Activated CD4-positive, alpha-beta T cell treated with anti-CD3 and anti-CD28 coated beads, Interleukin-2, amount 50 U/mL, for 1 hour (primary cell): ENCODE data around the gene ELOVL7.
"Not testable (repeated sequence)": the region's sequence is repeated elsewhere in the genome, so short reads cannot be mapped to it uniquely, and the experiment has no call there.

Source experiments
- DNase-seq: peaks from one replicate; pipeline ENCODE4 v3.0.0-alpha.2; 2020

Gene ELOVL7

GRCh38 chr5:60829490-60830266 lies 14.4 kb downstream of the ELOVL7 start:
- DNase-seq: no peak

GRCh38 chr5:60827201-60827600 lies 16.9 kb downstream of the ELOVL7 start:
- no peak for DNase-seq

DNA sequence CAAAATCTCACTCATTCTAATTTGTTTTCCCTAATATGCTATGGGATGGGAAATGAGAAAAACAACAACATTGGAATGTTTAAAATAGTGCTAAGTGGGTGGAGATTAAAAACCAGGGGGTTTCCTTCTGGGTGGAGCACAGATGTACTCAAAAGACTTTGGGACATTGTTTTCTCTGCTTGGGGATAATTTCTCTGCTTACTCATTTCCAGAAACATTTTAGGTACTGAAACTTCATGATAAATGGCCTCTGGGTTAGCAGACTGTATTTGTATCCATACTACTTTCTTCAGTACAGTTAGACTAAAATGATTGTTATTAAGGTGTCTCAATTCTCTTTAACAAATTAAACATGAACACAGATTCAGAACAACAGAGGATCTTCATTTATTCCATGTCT lies 17.4 kb downstream of the ELOVL7 start:
- no peak for DNase-seq

DNA sequence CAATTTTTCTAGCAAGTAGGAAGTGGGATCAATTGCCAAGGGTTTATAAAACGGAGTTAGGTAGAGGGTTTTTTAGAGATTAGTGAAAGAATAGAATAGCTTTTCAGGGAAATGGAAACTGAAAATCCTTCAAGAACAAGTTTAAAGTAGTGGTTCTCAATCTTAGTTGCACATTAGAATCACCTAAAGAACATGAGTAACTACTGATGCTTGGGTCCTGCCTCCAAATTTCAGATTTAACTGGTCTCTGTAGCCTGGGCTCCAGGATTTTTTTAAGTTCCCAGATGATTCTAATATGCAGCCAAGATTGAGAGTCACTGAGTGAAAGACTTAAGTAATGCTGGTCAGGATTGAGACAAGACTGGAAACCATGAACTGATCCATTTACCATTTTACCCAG lies 20.5 kb downstream of the ELOVL7 start:
- no peak for DNase-seq

GRCh38 chr5:60822285-60822556 lies 21.8 kb downstream of the ELOVL7 start:
- no peak for DNase-seq

GRCh38 chr5:60821488-60822284 lies 22.4 kb downstream of the ELOVL7 start:
- DNase-seq: no peak

DNA sequence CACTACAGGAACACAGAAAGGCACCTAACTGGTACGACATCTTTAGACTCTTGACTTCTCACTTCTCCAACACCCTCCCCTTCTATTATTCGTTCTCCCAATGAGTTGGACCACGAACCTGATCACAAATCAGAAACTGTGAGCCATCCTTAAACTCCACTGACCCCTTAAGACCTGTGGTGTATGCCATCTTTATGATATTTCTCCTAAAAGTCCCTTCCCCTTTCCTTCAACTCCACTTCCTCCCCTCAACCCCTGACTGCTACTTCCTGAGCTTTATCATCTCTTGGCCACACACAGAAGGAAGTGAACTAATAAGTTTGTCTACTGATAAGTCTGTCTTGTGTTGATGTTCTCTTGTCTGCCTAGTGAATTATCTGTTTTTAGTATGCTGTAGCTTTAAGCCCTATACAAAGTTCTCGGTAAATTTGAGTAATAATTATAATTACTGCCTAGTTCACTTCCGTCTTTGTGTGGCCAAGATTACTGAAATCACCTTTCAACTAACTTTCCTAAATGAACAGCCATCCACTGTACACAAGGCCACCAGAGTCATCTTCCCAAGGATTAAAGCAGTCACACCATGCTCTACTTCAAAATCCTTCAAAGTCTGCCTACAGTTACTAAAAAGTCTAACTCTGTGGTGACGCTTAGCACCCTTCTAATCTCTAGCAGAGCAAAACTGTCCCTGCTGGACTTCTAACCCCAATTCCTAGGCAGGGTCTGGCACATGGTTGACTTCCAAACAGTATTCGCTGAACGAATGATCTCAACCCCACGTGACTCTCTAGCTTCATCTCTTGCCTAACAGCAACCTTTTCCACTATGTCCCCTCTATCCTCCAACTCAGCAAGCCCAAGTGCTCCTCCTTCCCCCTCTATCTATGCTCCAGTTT lies 23.2 kb downstream of the ELOVL7 start:
- DNase-seq: no peak

GRCh38 chr5:60816138-60816537 lies 27.9 kb downstream of the ELOVL7 start:
- not testable (repeated sequence) for DNase-seq

- DNase-seq: no peak
These were observed 29.6 kb downstream of the ELOVL7 start for GRCh38 chr5:60814498-60814897.

DNA sequence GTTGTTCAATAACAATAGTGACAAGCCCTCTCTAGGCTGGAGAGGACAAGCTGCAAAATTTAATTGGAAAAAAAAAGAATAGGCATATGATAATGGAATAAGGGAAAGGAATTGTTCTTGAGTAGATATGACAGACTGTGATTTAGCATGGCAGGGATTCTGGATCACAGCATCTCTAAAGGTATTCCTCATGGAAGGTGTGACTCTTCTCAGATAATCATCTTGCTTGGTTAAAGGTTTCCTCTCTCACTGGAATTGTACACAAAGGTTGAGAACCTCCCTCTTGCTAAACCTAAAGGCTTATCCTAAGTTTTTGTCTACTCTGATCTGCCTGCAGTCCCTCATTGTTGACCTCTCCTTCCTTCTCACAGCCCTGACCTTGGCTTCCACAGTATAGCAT lies 31.6 kb downstream of the ELOVL7 start:
- no peak for DNase-seq

DNA sequence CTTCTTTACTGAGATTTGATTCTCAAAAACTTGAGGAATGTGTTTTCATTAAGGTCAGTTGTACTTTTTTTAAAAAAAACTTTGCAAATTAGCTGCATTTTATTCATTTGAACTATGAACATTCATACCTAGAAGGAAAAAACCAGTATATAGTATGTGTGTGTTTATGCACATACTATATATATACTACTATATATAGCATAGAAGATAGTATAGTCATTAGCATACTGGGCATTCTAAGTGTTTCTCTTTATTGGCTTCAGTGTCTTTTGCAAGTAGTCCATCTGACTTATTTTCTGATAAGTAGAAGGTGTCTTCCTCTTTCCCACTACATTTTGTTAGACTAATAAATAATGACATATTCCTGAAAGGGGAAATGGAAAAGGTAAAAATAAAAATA lies 33.0 kb downstream of the ELOVL7 start:
- no peak for DNase-seq

- no peak for DNase-seq
These were observed 33.5 kb downstream of the ELOVL7 start for GRCh38 chr5:60810438-60811085.

- DNase-seq: no peak
These were observed 34.1 kb downstream of the ELOVL7 start for GRCh38 chr5:60809891-60810425.

DNA sequence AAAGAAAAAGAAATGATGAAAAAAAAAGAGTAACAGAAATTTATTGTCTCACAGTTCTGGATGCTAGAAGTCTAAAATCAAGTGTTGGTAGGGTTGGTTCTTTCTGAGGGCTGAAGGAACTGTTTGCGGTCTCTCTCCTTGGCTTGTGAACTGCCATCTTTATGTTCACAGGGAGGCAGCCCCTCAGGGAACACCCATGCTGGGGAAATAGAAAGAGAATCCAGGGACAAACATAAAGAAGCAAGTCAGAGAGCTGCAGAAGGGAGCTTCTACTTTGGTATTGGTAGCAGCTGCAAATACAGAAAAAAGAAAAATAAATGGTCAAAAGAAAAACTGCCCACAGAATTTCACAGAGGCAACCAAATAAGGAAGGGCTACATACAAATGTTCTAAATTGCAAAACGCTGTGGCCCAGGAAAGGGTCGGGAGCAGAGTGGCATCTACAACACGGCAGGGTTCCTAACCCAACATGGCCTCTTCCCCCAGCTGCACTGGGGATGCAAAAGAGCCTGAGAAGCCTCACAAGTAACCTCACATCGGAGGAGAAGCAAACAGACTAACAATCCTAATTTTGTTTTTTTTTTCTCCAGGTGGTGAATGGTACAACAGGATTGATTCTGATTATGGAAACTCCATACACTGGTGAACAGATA lies 37.4 kb downstream of the ELOVL7 start:
- DNase-seq: no peak

- DNase-seq: no peak
These were observed 38.6 kb downstream of the ELOVL7 start for GRCh38 chr5:60805463-60805862.

GRCh38 chr5:60803712-60804111 lies 40.4 kb downstream of the ELOVL7 start:
- DNase-seq: no peak

GRCh38 chr5:60802986-60803385 lies 41.1 kb downstream of the ELOVL7 start:
- DNase-seq: no peak

DNA sequence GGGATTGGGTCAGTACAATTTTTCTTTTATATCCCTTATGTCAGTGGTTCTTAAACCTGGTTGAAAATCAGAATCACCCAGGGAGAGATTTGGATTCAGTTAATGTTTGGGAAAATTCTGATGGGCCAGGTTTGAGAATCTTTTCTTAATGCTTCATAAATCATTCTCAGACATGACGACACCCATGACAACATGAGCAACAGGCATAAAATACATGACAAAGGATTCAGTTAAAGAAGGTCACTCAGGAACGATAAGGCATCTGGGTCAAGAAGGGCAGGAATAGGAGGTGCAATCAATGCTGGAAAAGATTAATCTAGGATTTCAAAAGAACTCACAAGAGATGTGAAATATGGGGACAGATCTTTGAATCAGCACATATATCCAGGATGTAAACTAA lies 41.8 kb downstream of the ELOVL7 start:
- no peak for DNase-seq

GRCh38 chr5:60797482-60798153 lies 46.5 kb downstream of the ELOVL7 start:
- DNase-seq: no peak

DNA sequence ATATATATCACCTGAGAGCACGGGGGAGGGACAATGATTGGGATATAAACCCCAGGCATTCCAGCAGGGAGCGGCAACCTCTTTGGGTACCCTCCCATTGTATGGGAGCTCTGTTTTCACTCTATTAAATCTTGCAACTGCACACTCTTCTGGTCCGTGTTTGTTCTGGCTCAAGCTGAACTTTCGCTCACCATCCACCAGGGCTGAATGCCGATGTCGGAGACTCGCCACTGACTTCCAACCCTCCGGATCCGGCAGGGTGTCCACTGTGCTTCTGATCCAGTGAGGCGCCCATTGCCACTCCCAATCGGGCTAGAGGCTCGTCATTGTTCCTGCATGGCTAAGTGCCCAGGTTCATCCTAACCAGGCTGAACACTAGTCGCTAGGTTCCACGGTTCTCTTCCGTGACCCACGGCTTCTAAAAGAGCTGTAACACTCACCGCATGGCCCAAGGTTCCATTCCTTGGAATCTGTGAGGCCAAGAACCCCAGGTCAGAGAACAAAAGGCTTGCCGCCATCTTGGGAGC lies 48.6 kb downstream of the ELOVL7 start:
- not testable (repeated sequence) for DNase-seq

GRCh38 chr5:60794691-60795090 lies 49.4 kb downstream of the ELOVL7 start:
- no peak for DNase-seq
